GM18508 (cell line): ENCODE data around the gene PITX3.
"Not testable (repeated sequence)": the region's sequence is repeated elsewhere in the genome, so short reads cannot be mapped to it uniquely, and the experiment has no call there.

Source experiments
- ATAC-seq: cut with Tn5 transposase; IDR thresholded peaks from one replicate; pipeline ENCODE4 v1.9.1; 2021; ENCODE audit warnings: moderate number of reproducible peaks; ENCODE audit not compliant: insufficient read depth, unreplicated experiment

The PITX3 gene

GRCh38 chr10:102230264-102230860 lies 10.9 kb downstream of the PITX3 start:
- no peak for ATAC-seq

GRCh38 chr10:102229810-102230263 lies 11.5 kb downstream of the PITX3 start:
- ATAC-seq: no peak

- no peak for ATAC-seq
These were observed 14.3 kb downstream of the PITX3 start for GRCh38 chr10:102227050-102227449.

- ATAC-seq: no peak
These were observed 14.8 kb downstream of the PITX3 start for GRCh38 chr10:102226542-102226870.

GRCh38 chr10:102225646-102226541 lies 15.4 kb downstream of the PITX3 start, which contains the start of gene ELOVL3:
Gene ELOVL3, plus strand, starts transcription at chr10:102226299. Its CDS starts 250 bp downstream, at chr10:102226549.
- ATAC-seq: no peak

GRCh38 chr10:102222797-102223196 lies 18.5 kb downstream of the PITX3 start:
- ATAC-seq: no peak

- no peak for ATAC-seq
These were observed 20.7 kb downstream of the PITX3 start for GRCh38 chr10:102220612-102221011.

- no peak for ATAC-seq
These were observed 21.9 kb downstream of the PITX3 start for GRCh38 chr10:102219370-102219769.

- not testable (repeated sequence) for ATAC-seq
These were observed 27.7 kb downstream of the PITX3 start for GRCh38 chr10:102213599-102213998.

GRCh38 chr10:102211615-102212299 lies 29.6 kb downstream of the PITX3 start:
- ATAC-seq: no peak

GRCh38 chr10:102208311-102209035 lies 32.8 kb downstream of the PITX3 start:
- no peak for ATAC-seq

- ATAC-seq: no peak
These were observed 38.9 kb downstream of the PITX3 start for GRCh38 chr10:102202386-102202785.

GRCh38 chr10:102200751-102201640 lies 40.3 kb downstream of the PITX3 start:
- ATAC-seq: no peak

GRCh38 chr10:102198027-102198426 lies 43.3 kb downstream of the PITX3 start:
- no peak for ATAC-seq

- ATAC-seq: no peak
These were observed 44.4 kb downstream of the PITX3 start for GRCh38 chr10:102196893-102197292.

- ATAC-seq: no peak
These were observed 45.9 kb downstream of the PITX3 start for GRCh38 chr10:102195296-102195870.

- no peak for ATAC-seq
These were observed 49.4 kb downstream of the PITX3 start for GRCh38 chr10:102191956-102192355.

- ATAC-seq: not testable (repeated sequence)
These were observed 52.1 kb downstream of the PITX3 start for GRCh38 chr10:102188941-102189898.
